ENCODE measurements around the gene TSPAN2.

Gene TSPAN2

DNA sequence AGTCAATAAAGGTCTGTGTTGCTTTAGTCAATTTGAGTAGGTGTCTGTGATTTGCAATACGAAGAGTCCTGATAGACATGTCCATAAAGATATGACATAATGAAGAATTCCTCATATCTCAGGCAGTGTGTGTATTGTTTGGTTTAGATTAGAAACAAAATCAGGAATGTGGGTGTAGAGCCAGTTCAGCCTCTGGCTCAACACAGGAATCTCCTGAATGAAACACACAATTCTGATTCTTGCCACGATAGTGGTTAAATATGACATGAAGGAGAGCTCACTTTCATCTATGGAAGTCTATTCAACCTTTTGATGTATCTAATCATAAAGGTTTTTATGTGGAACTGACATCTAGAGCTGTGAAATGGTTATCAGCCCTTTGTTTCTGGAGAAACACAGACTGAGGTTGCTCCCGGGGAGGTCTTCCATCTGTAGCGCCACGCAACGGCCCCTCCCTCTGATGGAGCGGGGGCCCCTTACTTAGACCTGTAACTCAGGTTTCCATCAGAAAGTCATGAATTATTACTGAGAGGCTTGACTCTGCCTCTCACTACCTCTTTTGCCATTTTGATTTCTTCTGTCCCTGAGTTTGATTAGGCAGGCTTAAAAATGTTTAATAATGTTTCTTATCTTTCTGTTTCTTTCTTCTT is 19.5 kb downstream of the TSPAN2 start:
- no peak for DNase-seq
- Histone ChIP-seq H3K27me3 (replicated peaks; ENCODE audit: insufficient read depth, low read length) (no peaks in the 10 kb centered on the region), H3K79me2 (ENCODE audit: low read length) (no peaks in the 10 kb centered on the region), H3K36me3 (replicated peaks; ENCODE audit: insufficient read depth, low read length) (no peaks in the 10 kb centered on the region), H4K20me1 (ENCODE audit: insufficient read depth, low read length) (no peaks in the 10 kb centered on the region), H3K9me3 (replicated peaks; ENCODE audit: insufficient read depth, low read length) (no peaks in the 10 kb centered on the region), H2AFZ (ENCODE audit: low read length) (no peak overlapping the region), H3K9ac (ENCODE audit: low read length) (no peak overlapping the region), H3K4me2 (ENCODE audit: low read depth, low read length) (no peak overlapping the region), H3K27ac (ENCODE audit: low read length) (no peak overlapping the region), H3K4me3 (ENCODE audit: low read length) (no peak overlapping the region), H3K4me1 (ENCODE audit: low read length) (no peaks in the 10 kb centered on the region), H3K9me2 (replicated peaks; ENCODE audit: insufficient read depth, low read length) (no peaks in the 10 kb centered on the region), H3F3A (ENCODE audit: insufficient read depth, low read length) (no peaks in the 10 kb centered on the region)
- TF ChIP-seq EZH2 (optimal IDR thresholded peaks at IDR 0.05; ENCODE audit: low read depth, low read length) (no peak), EZH2phosphoT487 (IDR thresholded peaks at IDR 0.05; ENCODE audit: low read length) (no peak)
- TF ChIP-seq, protein P1, sequence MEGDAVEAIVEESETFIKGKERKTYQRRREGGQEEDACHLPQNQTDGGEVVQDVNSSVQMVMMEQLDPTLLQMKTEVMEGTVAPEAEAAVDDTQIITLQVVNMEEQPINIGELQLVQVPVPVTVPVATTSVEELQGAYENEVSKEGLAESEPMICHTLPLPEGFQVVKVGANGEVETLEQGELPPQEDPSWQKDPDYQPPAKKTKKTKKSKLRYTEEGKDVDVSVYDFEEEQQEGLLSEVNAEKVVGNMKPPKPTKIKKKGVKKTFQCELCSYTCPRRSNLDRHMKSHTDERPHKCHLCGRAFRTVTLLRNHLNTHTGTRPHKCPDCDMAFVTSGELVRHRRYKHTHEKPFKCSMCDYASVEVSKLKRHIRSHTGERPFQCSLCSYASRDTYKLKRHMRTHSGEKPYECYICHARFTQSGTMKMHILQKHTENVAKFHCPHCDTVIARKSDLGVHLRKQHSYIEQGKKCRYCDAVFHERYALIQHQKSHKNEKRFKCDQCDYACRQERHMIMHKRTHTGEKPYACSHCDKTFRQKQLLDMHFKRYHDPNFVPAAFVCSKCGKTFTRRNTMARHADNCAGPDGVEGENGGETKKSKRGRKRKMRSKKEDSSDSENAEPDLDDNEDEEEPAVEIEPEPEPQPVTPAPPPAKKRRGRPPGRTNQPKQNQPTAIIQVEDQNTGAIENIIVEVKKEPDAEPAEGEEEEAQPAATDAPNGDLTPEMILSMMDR (IDR thresholded peaks at IDR 0.05; ENCODE audit: low read length) = no peak

GRCh38 chr1:115068826-115069585 is 20.3 kb downstream of the TSPAN2 start:
- TF ChIP-seq EZH2 (optimal IDR thresholded peaks at IDR 0.05; ENCODE audit: low read depth, low read length) (no peak), EZH2phosphoT487 (IDR thresholded peaks at IDR 0.05; ENCODE audit: low read length) (no peak)
- TF ChIP-seq, protein P1 (IDR thresholded peaks at IDR 0.05; ENCODE audit: low read length) = no peak
- no peak for DNase-seq
- Histone ChIP-seq H3K9me3 (replicated peaks; ENCODE audit: insufficient read depth, low read length) (no peaks in the 10 kb centered on the region), H3K36me3 (replicated peaks; ENCODE audit: insufficient read depth, low read length) (no peaks in the 10 kb centered on the region), H3K4me3 (ENCODE audit: low read length) (no peak overlapping the region), H4K20me1 (ENCODE audit: insufficient read depth, low read length) (no peaks in the 10 kb centered on the region), H3K27me3 (replicated peaks; ENCODE audit: insufficient read depth, low read length) (no peaks in the 10 kb centered on the region), H3K4me2 (ENCODE audit: low read depth, low read length) (no peak overlapping the region), H3K27ac (ENCODE audit: low read length) (no peak overlapping the region), H3K9me2 (replicated peaks; ENCODE audit: insufficient read depth, low read length) (no peaks in the 10 kb centered on the region), H3K79me2 (ENCODE audit: low read length) (no peaks in the 10 kb centered on the region), H3F3A (ENCODE audit: insufficient read depth, low read length) (no peaks in the 10 kb centered on the region), H3K9ac (ENCODE audit: low read length) (no peak overlapping the region), H2AFZ (ENCODE audit: low read length) (no peak overlapping the region), H3K4me1 (ENCODE audit: low read length) (no peaks in the 10 kb centered on the region)

DNA sequence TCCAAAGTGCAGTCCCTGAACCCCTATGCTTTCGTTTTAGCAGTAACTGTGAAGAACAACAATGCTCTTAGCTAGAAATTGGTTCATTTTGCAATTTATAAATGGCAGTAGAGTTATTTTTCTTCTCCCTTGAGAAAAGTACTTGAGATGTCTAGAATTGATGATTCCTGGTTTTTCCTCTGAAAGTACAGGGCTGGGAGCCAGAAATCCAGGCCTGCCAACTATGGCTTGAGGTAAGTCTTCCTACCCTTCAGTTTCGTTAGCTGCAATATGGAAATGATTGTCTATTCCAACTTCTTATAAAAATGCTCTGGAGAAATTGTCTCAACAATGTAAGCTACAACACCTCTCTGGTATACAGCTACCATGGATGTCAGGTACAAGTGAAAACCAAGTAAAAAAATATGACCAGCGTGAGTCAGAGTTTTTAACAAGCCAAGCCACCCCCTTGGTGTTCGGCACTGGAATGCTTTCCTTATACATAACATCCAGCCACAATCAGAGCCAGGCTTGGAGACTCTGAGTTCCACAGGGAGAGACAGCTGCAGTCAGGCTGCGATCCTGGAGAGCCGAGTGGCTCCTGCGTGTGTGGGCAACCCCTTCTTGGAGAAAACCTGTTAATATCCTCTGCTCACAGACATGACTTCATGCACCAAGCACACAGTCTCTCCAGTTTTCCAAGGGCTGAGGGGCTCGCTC is 22.0 kb downstream of the TSPAN2 start:
- Histone ChIP-seq H4K20me1 (ENCODE audit: insufficient read depth, low read length) (no peaks in the 10 kb centered on the region), H3K9me3 (replicated peaks; ENCODE audit: insufficient read depth, low read length) (no peaks in the 10 kb centered on the region), H3K4me1 (ENCODE audit: low read length) (0 out of 2 replicates have a peak, but pooled peaks cover 2% of the 10 kb centered on the region), H3K27ac (ENCODE audit: low read length) (no peak overlapping the region), H3K27me3 (replicated peaks; ENCODE audit: insufficient read depth, low read length) (no peaks in the 10 kb centered on the region), H3K9me2 (replicated peaks; ENCODE audit: insufficient read depth, low read length) (no peaks in the 10 kb centered on the region), H2AFZ (ENCODE audit: low read length) (no peak overlapping the region), H3K4me3 (ENCODE audit: low read length) (no peak overlapping the region), H3K9ac (ENCODE audit: low read length) (no peak overlapping the region), H3K36me3 (replicated peaks; ENCODE audit: insufficient read depth, low read length) (no peaks in the 10 kb centered on the region), H3F3A (ENCODE audit: insufficient read depth, low read length) (0 out of 2 replicates have a peak, but pooled peaks cover 3% of the 10 kb centered on the region), H3K4me2 (ENCODE audit: low read depth, low read length) (no peak overlapping the region), H3K79me2 (ENCODE audit: low read length) (no peaks in the 10 kb centered on the region)
- no peak for TF ChIP-seq EZH2phosphoT487 (IDR thresholded peaks at IDR 0.05; ENCODE audit: low read length)
- TF ChIP-seq EZH2 (optimal IDR thresholded peaks at IDR 0.05; ENCODE audit: low read depth, low read length) = no peak
- TF ChIP-seq, protein P1 (IDR thresholded peaks at IDR 0.05; ENCODE audit: low read length) = no peak
- no peak for DNase-seq
